Upper lobe of right lung (tissue), 1 donor: ENCODE results near the gene SUPT4H1. TPM values are rescaled to one million over a fixed set of nuclear protein-coding genes. Genes with fewer than 3 reads are reported as not detected.

Experiments used
- ATAC-seq: fragments of 200-7000 bp; cut with Tn5 transposase; one replicate; pipeline ENCODE4 v1.9.1; 2020; ENCODE audit warnings: mild to moderate bottlenecking, moderate library complexity
- DNase-seq: peaks from one replicate; pipeline ENCODE4 v3.0.0-alpha.2; 2020
- H3K27ac ChIP-seq: fragments of 200-600 bp; one replicate; pipeline ENCODE4 v1.8.0; 2022
- H3K27me3 ChIP-seq: fragments of 200-600 bp; one replicate; pipeline ENCODE4 v1.8.0; 2022; ENCODE audit warnings: mild to moderate bottlenecking
- H3K36me3 ChIP-seq: fragments of 200-600 bp; one replicate; pipeline ENCODE4 v1.8.0; 2022
- H3K4me1 ChIP-seq: fragments of 200-600 bp; one replicate; pipeline ENCODE4 v1.8.0; 2022
- H3K4me3 ChIP-seq: fragments of 200-600 bp; one replicate; pipeline ENCODE4 v1.8.0; 2022; ENCODE audit warnings: mild to moderate bottlenecking
- H3K9me3 ChIP-seq: fragments of 200-600 bp; one replicate; pipeline ENCODE4 v1.8.0; 2022
- intact Hi-C: fragments of 100-400 bp; cut with DNase I; formaldehyde crosslinking; loops from one replicate; pipeline ENCODE4 v1.11.0; 2022
- total RNA-seq: library from RNA; stranded (reverse); fragmentation: NEBNext Ultra II Directional; extraction: Animal tissue kit (Norgen Biotek cat#: 25700); gene quantifications from one replicate; pipeline ENCODE4 v1.2.1, GENCODE V29; 2021
- TF ChIP-seq, protein P1 (sequence below): fragments of 200-600 bp; IDR thresholded peaks from one replicate; pipeline ENCODE4 v1.8.0; 2022; ENCODE audit warnings: antibody characterized with exemption
- donor health status: DM: no; HTN: yes; CAD: no; lungs with severe emphysema.

SUPT4H1 gene
- total RNA-seq, 1 donor from 2014 or later = 82.4 TPM

- Histone ChIP-seq H3K27ac (no peak overlapping the region), H3K9me3 (no peaks in the 10 kb centered on the region), H3K36me3 (no peaks in the 10 kb centered on the region), H3K4me1 (no peaks in the 10 kb centered on the region), H3K4me3 (no peak overlapping the region), H3K27me3 (no peaks in the 10 kb centered on the region)
- intact Hi-C loops = no loop called here
- ATAC-seq = no peak
- DNase-seq = peak; percentile 46
- TF ChIP-seq, protein P1, sequence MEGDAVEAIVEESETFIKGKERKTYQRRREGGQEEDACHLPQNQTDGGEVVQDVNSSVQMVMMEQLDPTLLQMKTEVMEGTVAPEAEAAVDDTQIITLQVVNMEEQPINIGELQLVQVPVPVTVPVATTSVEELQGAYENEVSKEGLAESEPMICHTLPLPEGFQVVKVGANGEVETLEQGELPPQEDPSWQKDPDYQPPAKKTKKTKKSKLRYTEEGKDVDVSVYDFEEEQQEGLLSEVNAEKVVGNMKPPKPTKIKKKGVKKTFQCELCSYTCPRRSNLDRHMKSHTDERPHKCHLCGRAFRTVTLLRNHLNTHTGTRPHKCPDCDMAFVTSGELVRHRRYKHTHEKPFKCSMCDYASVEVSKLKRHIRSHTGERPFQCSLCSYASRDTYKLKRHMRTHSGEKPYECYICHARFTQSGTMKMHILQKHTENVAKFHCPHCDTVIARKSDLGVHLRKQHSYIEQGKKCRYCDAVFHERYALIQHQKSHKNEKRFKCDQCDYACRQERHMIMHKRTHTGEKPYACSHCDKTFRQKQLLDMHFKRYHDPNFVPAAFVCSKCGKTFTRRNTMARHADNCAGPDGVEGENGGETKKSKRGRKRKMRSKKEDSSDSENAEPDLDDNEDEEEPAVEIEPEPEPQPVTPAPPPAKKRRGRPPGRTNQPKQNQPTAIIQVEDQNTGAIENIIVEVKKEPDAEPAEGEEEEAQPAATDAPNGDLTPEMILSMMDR = no peak
Measured at GRCh38 chr17:58326609-58327362, 25.2 kb downstream of the SUPT4H1 start.

DNA sequence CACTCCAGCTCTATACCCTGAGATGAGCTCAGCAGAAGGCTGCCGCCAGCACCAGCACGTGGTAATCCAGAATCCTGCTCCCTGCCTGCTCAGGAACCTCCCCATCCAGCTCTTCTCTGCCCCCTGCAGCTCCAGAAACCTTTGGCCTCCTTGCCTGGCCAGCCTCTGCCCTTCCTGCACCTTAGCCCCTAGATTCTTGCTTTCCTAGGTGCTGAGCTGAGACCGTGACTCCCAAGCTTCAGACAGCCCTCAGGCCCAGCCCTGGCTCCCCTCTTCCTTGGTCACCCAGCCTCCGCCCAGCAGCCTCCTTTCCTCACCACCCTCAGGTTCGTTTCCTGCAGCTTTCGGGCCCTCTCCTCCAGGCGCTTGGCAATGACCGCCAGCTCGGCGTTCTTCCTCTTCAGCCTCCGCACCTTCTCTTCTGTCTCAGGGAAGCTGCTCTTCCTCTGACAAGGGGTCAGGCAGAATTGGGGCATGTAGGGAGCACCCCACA, 26.0 kb downstream of the SUPT4H1 start:
- Histone ChIP-seq H3K36me3 (no peaks in the 10 kb centered on the region), H3K27ac (no peak overlapping the region), H3K4me3 (no peak overlapping the region), H3K9me3 (no peaks in the 10 kb centered on the region), H3K4me1 (no peaks in the 10 kb centered on the region), H3K27me3 (no peaks in the 10 kb centered on the region)
- DNase-seq = peak; percentile 63
- intact Hi-C loops = no loop called here
- TF ChIP-seq, protein P1 = no peak
- ATAC-seq = no peak

GRCh38 chr17:58325289-58325726, 26.7 kb downstream of the SUPT4H1 start:
- DNase-seq (no peak), ATAC-seq (no peak)
- Histone ChIP-seq H3K4me3 (peak overlapping the region; percentile 71), H3K36me3 (no peaks in the 10 kb centered on the region), H3K4me1 (no peaks in the 10 kb centered on the region), H3K9me3 (no peaks in the 10 kb centered on the region), H3K27ac (no peak overlapping the region), H3K27me3 (no peaks in the 10 kb centered on the region)
- TF ChIP-seq, protein P1 = no peak
- intact Hi-C loops = no loop called here

GRCh38 chr17:58324409-58325288, 27.4 kb downstream of the SUPT4H1 start:
- TF ChIP-seq, protein P1 = no peak

DNA sequence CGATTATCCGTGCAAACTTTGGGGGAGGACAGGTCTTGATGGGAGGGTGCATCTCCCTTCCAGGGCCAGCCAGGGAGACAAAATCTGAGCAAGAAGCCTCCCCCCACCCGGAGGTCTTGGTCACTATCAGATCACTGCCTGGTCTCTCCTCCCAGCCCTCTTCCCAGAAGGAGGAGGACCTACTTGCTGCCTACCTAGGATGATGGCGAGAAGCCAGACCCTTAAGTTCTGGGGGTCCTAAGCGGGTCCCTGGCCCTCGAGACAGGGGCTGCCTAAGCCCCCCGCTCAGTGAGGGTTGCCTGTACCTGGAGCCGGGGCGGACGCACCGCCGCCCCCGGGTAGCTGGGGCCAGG, 28.0 kb downstream of the SUPT4H1 start:
- no peaks in the 10 kb centered on the region for H3K9me3 ChIP-seq
- peak overlapping the region; percentile 71 for H3K4me3 ChIP-seq
- H3K36me3 ChIP-seq = no peaks in the 10 kb centered on the region
- H3K4me1 ChIP-seq = no peaks in the 10 kb centered on the region
- TF ChIP-seq, protein P1 = no peak
- intact Hi-C loops = no loop called here
- DNase-seq = no peak
- no peak for ATAC-seq
- H3K27me3 ChIP-seq = no peaks in the 10 kb centered on the region
- H3K27ac ChIP-seq = peak overlapping the region; percentile 65

More at GRCh38 chr17:58324409-58325288, 27.4 kb downstream of the SUPT4H1 start:
- ATAC-seq = peak; percentile 82
- H3K4me1 ChIP-seq = no peaks in the 10 kb centered on the region
- peak overlapping the region; percentile 71 for H3K4me3 ChIP-seq
- H3K27me3 ChIP-seq = no peaks in the 10 kb centered on the region
- no peaks in the 10 kb centered on the region for H3K9me3 ChIP-seq
- peak; percentile 85 for DNase-seq
- H3K27ac ChIP-seq = peak overlapping the region; percentile 65
- no peaks in the 10 kb centered on the region for H3K36me3 ChIP-seq
- intact Hi-C loops = no loop called here
